Measurements from ENCODE around the gene TSNAXIP1.

GRCh38 chr16:67833030-67833414 lies 26.3 kb downstream of the TSNAXIP1 start:
- TF ChIP-seq CTCF (conservative IDR thresholded peaks at IDR 0.05 in 1 of 2, IDR thresholded peaks at IDR 0.05 in 1 of 2; ENCODE audit: extremely low read depth in 1 of 2, insufficient read depth in 1 of 2, low read depth in 1 of 2, low read length in 2 of 2) (no peak), EZH2 (IDR thresholded peaks at IDR 0.05; ENCODE audit: borderline replicate concordance, low read length) (no peak)

Data from mammary epithelial cell (primary cell).